Measurements from ENCODE around the gene TRAF2. TPM values are rescaled to one million over a fixed set of nuclear protein-coding genes. Genes with fewer than 3 reads are reported as not detected.
"Not testable (repeated sequence)": the region's sequence is repeated elsewhere in the genome, so short reads cannot be mapped to it uniquely, and the experiment has no call there.

The TRAF2 gene
- total and polyA plus RNA-seq, 5 experiments from 2014 or later: 7.9 to 34.4 (median 24.4) TPM

GRCh38 chr9:136880651-136881050 lies 5.7 kb upstream of the TRAF2 start:
- H3K4me1 Mint-ChIP-seq: peaks cover 3 to 30% (median 20%) of the 10 kb centered on the region in 4 donors
- POLR2A ChIA-PET: interaction anchor here (1.1 kb wide), 1 partner anchor 205 kb away, joined by 3 read pairs; no protein-coding TSS in a partner anchor
- no peaks in the 10 kb centered on the region for H3K36me3 Mint-ChIP-seq
- DNase-seq: no peak
- H3K4me3 Mint-ChIP-seq: peak overlapping the region in 4 of 10 donors; percentile 32 to 52 (median 38)
- no peaks in the 10 kb centered on the region for H3K27me3 Mint-ChIP-seq
- no peaks in the 10 kb centered on the region for H3K9me3 Mint-ChIP-seq
- H3K27ac Mint-ChIP-seq: no peak overlapping the region
- no peak for ATAC-seq

- H3K4me3 Mint-ChIP-seq: peak overlapping the region; percentile 58 to 84 (median 74)
- no peaks in the 10 kb centered on the region for H3K36me3 Mint-ChIP-seq
- H3K4me1 Mint-ChIP-seq: peaks cover 3 to 30% (median 20%) of the 10 kb centered on the region in 4 donors
- H3K27ac Mint-ChIP-seq: peak overlapping the region in 9 of 10 donors; percentile 78 to 95 (median 89)
- no peaks in the 10 kb centered on the region for H3K9me3 Mint-ChIP-seq
- no peak for ATAC-seq
- no peak for DNase-seq
- no peaks in the 10 kb centered on the region for H3K27me3 Mint-ChIP-seq
- POLR2A ChIA-PET: interaction anchor here (0.8 to 1.5 kb wide), 11 partner anchors 9 to 204 kb away, joined by 3 to 8 read pairs (median 3); partner anchors contain the start of genes AJM1, CCDC183, EDF1 and RABL6
Observed at GRCh38 chr9:136881691-136882108, 4.6 kb upstream of the TRAF2 start.

GRCh38 chr9:136882109-136882946 lies 4.0 kb upstream of the TRAF2 start:
- POLR2A ChIA-PET: interaction anchor here (0.7 to 1.5 kb wide), 13 partner anchors 10 to 165 kb away, joined by 3 to 8 read pairs (median 3); partner anchors contain the start of genes AJM1, CCDC183, EDF1 and RABL6
- ATAC-seq: peak; percentile 41 to 43
- DNase-seq: peak; percentile 54 to 87 (median 66)
- H3K27ac Mint-ChIP-seq: peak overlapping the region; percentile 83 to 95 (median 90)
- no peaks in the 10 kb centered on the region for H3K36me3 Mint-ChIP-seq
- no peaks in the 10 kb centered on the region for H3K27me3 Mint-ChIP-seq
- H3K4me1 Mint-ChIP-seq: peaks cover 6 to 35% (median 25%) of the 10 kb centered on the region in 4 donors
- H3K4me3 Mint-ChIP-seq: peak overlapping the region; percentile 58 to 84 (median 74)
- no peaks in the 10 kb centered on the region for H3K9me3 Mint-ChIP-seq

GRCh38 chr9:136882947-136883283 lies 3.4 kb upstream of the TRAF2 start:
- POLR2A ChIA-PET: interaction anchor here (0.9 to 1.2 kb wide), 2 partner anchors 13 to 33 kb away, joined by 3 read pairs; no protein-coding TSS in a partner anchor
- peaks cover 6 to 39% (median 28%) of the 10 kb centered on the region in 4 donors for H3K4me1 Mint-ChIP-seq
- H3K36me3 Mint-ChIP-seq, H3K27me3 Mint-ChIP-seq, H3K9me3 Mint-ChIP-seq, DNase-seq, ATAC-seq: not testable (repeated sequence)
- peak overlapping the region; percentile 83 to 95 (median 90) for H3K27ac Mint-ChIP-seq
- peak overlapping the region; percentile 56 to 84 (median 74) for H3K4me3 Mint-ChIP-seq

GRCh38 chr9:136883670-136884069 lies 2.6 kb upstream of the TRAF2 start:
- POLR2A ChIA-PET: interaction anchor here (0.8 to 1.2 kb wide), 4 partner anchors 16 to 61 kb away, joined by 3 to 4 read pairs (median 3); partner anchors contain the start of gene FBXW5
- not testable (repeated sequence) for ATAC-seq, H3K27me3 Mint-ChIP-seq, H3K9me3 Mint-ChIP-seq, DNase-seq, H3K36me3 Mint-ChIP-seq
- Mint-ChIP-seq H3K4me3 (peak overlapping the region in 4 of 10 donors; percentile 38 to 77 (median 56)), H3K4me1 (peaks cover 6 to 46% (median 31%) of the 10 kb centered on the region in 4 donors), H3K27ac (peak overlapping the region in 3 of 10 donors; percentile 88 to 92 (median 89))

GRCh38 chr9:136886610-136887597 lies 588 bp downstream of the TRAF2 start:
- Mint-ChIP-seq H3K27ac (peak overlapping the region; percentile 66 to 92 (median 86)), H3K4me3 (peak overlapping the region; percentile 75 to 92 (median 86)), H3K36me3 (peaks cover 0 to 6% (median 0%) of the 10 kb centered on the region in 3 donors), H3K4me1 (peaks cover 5 to 49% (median 31%) of the 10 kb centered on the region in 4 donors), H3K27me3 (no peaks in the 10 kb centered on the region), H3K9me3 (no peaks in the 10 kb centered on the region)
- ATAC-seq (peak; percentile 41 to 54), DNase-seq (peak in 4 of 10 donors; percentile 26 to 75 (median 33))
- POLR2A ChIA-PET: interaction anchor here (0.6 to 2.8 kb wide), 13 partner anchors 10 to 253 kb away, joined by 3 to 14 read pairs (median 6); partner anchors contain the start of genes AJM1, FBXW5, PAXX and RABL6

- Mint-ChIP-seq H3K36me3 (peaks cover 0 to 8% (median 0%) of the 10 kb centered on the region in 3 donors), H3K9me3 (no peaks in the 10 kb centered on the region), H3K4me1 (peaks cover 3 to 45% (median 24%) of the 10 kb centered on the region in 4 donors), H3K27ac (peak overlapping the region in 1 of 10 donors; percentile 57), H3K27me3 (no peaks in the 10 kb centered on the region), H3K4me3 (peak overlapping the region in 1 of 10 donors; percentile 41)
- DNase-seq (no peak), ATAC-seq (no peak)
- POLR2A ChIA-PET: interaction anchor here (0.6 to 2.8 kb wide), 3 partner anchors 55 to 72 kb away, joined by 3 to 14 read pairs (median 5); partner anchors contain the start of gene FBXW5
Observed at GRCh38 chr9:136888454-136888853, 2.1 kb downstream of the TRAF2 start.

- DNase-seq (no peak), ATAC-seq (no peak)
- peaks cover 0 to 13% (median 0%) of the 10 kb centered on the region in 3 donors for H3K36me3 Mint-ChIP-seq
- H3K27me3 Mint-ChIP-seq: no peaks in the 10 kb centered on the region
- H3K9me3 Mint-ChIP-seq: no peaks in the 10 kb centered on the region
- H3K27ac Mint-ChIP-seq: no peak overlapping the region
- POLR2A ChIA-PET: no interaction called here
- H3K4me1 Mint-ChIP-seq: peaks cover 11 to 57% (median 30%) of the 10 kb centered on the region in 4 donors
- no peak overlapping the region for H3K4me3 Mint-ChIP-seq
Observed at GRCh38 chr9:136889858-136890257, 3.5 kb downstream of the TRAF2 start.

GRCh38 chr9:136890661-136891060 lies 4.3 kb downstream of the TRAF2 start:
- H3K4me1 Mint-ChIP-seq: peaks cover 11 to 56% (median 29%) of the 10 kb centered on the region in 4 donors
- no peaks in the 10 kb centered on the region for H3K9me3 Mint-ChIP-seq
- no peak for DNase-seq
- peaks cover 0 to 16% (median 0%) of the 10 kb centered on the region in 3 donors for H3K36me3 Mint-ChIP-seq
- H3K4me3 Mint-ChIP-seq: no peak overlapping the region
- H3K27me3 Mint-ChIP-seq: no peaks in the 10 kb centered on the region
- ATAC-seq: no peak
- no peak overlapping the region for H3K27ac Mint-ChIP-seq
- POLR2A ChIA-PET: no interaction called here

- peaks cover 0 to 39% (median 7%) of the 10 kb centered on the region in 3 donors for H3K36me3 Mint-ChIP-seq
- peaks cover 15 to 42% (median 24%) of the 10 kb centered on the region in 4 donors for H3K4me1 Mint-ChIP-seq
- H3K27ac Mint-ChIP-seq: no peak overlapping the region
- H3K27me3 Mint-ChIP-seq: no peaks in the 10 kb centered on the region
- POLR2A ChIA-PET: no interaction called here
- H3K4me3 Mint-ChIP-seq: no peak overlapping the region
- H3K9me3 Mint-ChIP-seq: no peaks in the 10 kb centered on the region
- DNase-seq (no peak), ATAC-seq (no peak)
Observed at GRCh38 chr9:136896027-136896426, 9.7 kb downstream of the TRAF2 start.

GRCh38 chr9:136898483-136899100 lies 12.3 kb downstream of the TRAF2 start:
- no peaks in the 10 kb centered on the region for H3K27me3 Mint-ChIP-seq
- ATAC-seq: no peak
- peaks cover 0 to 53% (median 7%) of the 10 kb centered on the region in 3 donors for H3K36me3 Mint-ChIP-seq
- H3K4me1 Mint-ChIP-seq: peaks cover 20 to 48% (median 41%) of the 10 kb centered on the region in 4 donors
- no peak overlapping the region for H3K27ac Mint-ChIP-seq
- POLR2A ChIA-PET: interaction anchor here (0.6 kb wide), 1 partner anchor 229 kb away, joined by 5 read pairs; no protein-coding TSS in a partner anchor
- no peak for DNase-seq
- H3K9me3 Mint-ChIP-seq: no peaks in the 10 kb centered on the region
- no peak overlapping the region for H3K4me3 Mint-ChIP-seq
